AG09309 (cell line): ENCODE results near the gene SLC1A2.

Experiments
- DNase-seq: peaks from one replicate; pipeline ENCODE4 v3.0.0-alpha.2; 2010; ENCODE audit warnings: low read depth
- H3K4me3 ChIP-seq: 2 replicates; pipeline ENCODE4 v1.5.1; 2011; ENCODE audit warnings: mild to moderate bottlenecking, low read depth, low read length, moderate library complexity; ENCODE audit not compliant: control insufficient read depth
- TF ChIP-seq, protein P1 (sequence below): IDR thresholded peaks from 2 replicates; pipeline ENCODE4 v1.5.1; 2011; ENCODE audit warnings: mild to moderate bottlenecking, low read depth, low read length, inconsistent platforms; ENCODE audit not compliant: insufficient read depth, control insufficient read depth; ENCODE audit errors: missing control alignments

The SLC1A2 gene

DNA sequence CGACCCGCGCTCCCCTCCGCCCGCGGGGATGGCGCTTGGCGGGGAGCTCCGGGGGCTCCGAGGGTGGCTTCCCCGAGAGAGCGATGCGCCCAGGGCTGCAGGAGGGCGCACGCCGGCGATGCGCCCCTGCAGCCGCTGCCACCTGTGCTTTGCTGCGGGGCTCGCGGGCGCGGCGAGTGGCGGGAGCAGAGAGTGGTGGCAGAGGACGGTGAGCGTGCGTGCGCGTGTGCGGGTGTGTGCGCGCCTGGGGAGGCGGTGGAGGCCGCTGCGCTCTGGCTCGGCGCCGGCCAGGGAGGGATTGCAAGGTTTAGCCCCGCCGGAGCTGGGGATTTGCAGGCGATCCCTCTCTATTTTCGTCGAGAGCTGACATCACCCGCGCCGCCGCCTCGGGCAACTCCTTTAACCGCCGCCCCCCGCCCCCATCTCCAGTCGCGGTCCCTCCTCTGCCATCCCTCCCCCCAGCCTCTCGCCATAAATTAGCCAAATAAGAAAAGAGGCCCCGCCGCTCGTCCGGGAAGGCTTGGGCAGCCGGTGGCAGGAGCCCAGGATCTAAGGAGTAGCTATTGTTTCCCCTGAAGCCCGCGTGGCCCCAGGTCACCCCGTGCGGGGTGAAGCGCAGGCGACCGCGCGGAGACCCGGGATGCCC, at the start of gene SLC1A2:
TSS of gene SLC1A2 (minus strand) at position 375 of the 646 bp plus-strand sequence. CDS start 592 bp downstream, outside the sequence.
- TF ChIP-seq, protein P1, sequence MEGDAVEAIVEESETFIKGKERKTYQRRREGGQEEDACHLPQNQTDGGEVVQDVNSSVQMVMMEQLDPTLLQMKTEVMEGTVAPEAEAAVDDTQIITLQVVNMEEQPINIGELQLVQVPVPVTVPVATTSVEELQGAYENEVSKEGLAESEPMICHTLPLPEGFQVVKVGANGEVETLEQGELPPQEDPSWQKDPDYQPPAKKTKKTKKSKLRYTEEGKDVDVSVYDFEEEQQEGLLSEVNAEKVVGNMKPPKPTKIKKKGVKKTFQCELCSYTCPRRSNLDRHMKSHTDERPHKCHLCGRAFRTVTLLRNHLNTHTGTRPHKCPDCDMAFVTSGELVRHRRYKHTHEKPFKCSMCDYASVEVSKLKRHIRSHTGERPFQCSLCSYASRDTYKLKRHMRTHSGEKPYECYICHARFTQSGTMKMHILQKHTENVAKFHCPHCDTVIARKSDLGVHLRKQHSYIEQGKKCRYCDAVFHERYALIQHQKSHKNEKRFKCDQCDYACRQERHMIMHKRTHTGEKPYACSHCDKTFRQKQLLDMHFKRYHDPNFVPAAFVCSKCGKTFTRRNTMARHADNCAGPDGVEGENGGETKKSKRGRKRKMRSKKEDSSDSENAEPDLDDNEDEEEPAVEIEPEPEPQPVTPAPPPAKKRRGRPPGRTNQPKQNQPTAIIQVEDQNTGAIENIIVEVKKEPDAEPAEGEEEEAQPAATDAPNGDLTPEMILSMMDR = no peak
- H3K4me3 ChIP-seq = peak within 1 kb of the TSS; percentile 54
- DNase-seq = no peak

DNA sequence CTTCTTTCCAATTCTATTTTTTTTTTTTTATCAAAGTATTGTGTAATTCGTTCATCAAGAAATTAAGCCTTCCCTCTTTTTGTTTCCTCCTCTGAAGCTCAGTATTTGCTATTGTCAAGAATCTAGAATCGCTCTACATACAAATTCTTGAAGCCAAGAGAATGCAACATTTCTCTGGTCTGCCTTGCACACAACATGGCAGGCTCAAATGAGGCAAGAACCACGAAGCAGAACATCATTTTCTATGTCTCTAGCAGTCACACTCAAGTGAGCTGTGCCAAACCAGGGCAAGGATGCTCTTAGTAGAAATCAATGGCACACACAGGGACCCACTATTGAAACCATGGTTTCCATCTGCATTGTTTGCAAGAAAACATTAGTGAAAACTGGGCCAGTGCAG, 46.7 kb upstream of the SLC1A2 start:
- TF ChIP-seq, protein P1 = no peak
- DNase-seq = no peak

GRCh38 chr11:35464308-35464707, 45.0 kb upstream of the SLC1A2 start:
- TF ChIP-seq, protein P1 = peak; percentile 68
- DNase-seq = no peak
- no peak overlapping the region for H3K4me3 ChIP-seq

More for the DNA sequence above, 46.7 kb upstream of the SLC1A2 start:
- H3K4me3 ChIP-seq = no peak overlapping the region

DNA sequence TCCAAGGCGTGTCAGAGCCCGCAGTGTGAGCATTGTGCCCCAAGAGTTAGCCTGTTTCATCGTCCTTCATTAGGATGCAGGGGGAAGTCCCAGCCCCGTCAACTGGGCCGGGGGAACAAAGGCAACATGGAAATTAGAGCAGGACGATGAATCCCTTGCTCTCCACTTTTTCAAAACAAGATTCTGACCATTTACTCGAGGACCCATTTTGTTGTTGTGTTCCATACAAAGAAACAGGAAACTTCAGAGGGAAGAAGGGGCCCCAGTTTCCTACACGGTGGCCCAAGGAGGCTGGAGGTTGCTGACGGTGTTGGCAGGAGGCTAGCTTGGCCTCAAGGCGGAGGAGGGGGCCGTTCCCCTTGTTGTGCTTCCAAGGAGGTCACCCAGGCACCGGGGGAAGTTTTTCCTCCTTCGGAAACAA, 44.0 kb upstream of the SLC1A2 start:
- TF ChIP-seq, protein P1 = no peak
- DNase-seq = no peak
- no peak overlapping the region for H3K4me3 ChIP-seq

GRCh38 chr11:35461917-35462538, 42.7 kb upstream of the SLC1A2 start:
- no peak overlapping the region for H3K4me3 ChIP-seq
- no peak for DNase-seq
- TF ChIP-seq, protein P1 = no peak

DNA sequence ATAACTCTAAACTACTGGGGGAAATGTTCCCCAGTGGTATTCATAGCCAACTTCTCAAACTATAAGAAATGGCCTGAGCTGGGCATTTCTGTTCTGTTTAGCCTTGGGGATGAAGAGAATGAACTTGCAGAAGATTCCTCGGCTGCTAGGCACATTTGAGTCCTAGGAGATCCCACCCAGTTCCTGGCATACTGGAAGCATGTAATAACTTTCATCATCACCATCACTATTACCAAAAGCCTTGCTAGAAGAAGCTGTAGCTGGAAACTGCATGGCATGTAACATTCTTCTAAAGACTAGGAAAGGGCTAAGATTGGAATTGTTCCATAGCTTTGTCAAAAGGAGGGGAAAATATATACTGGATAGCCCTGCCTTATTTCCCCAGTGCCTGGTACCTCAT, 40.1 kb upstream of the SLC1A2 start:
- no peak for DNase-seq
- TF ChIP-seq, protein P1 = no peak
- no peak overlapping the region for H3K4me3 ChIP-seq
